ENCODE measurements around the gene XXYLT1. TPM values are rescaled to one million over a fixed set of nuclear protein-coding genes. Genes with fewer than 3 reads are reported as not detected.

XXYLT1 gene
- total and polyA plus RNA-seq, 10 donors: 2.7 to 22.3 (median 9.5) TPM

DNA sequence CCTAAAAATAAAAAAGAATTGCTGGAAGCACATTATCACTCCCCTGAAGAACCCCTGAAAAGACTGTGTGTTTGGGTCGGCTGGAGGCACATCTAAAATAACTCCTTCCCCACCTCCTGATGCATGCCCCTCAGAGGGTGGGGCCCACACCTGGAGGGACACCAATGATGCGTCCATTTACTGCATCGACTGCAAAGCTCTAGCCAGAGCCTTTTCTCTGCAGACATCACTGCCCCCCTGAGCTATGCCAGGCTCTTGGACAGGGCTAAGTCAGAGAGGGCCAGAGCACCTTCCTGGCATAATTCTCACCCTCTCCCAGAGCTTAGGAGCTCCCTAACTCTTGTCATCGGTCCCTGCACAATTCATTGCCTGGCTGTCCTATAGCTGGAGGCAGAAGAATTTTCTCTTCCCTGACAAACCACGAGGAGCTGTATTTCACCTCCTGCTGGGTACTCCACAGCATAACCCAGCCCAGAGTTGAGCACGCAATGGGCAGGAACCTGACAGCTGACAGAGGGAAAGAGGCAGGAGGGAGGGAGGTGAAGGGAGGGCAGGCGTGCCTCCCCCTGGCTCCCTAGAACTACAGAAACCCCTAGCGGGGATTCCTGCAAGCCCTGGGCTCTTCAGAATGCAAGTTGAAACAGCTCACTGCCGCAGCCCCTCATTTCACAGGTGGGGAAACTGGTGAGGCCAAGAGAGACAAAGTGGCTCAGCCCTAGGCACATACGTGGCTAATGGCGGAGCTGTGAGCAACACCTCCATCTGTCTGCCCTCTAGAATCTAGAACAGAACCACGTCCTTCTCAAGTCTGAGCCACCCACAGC, 46.6 kb downstream of the XXYLT1 start:
- Histone ChIP-seq H3K27me3 (replicated peaks in 1 of 7) (no peaks in the 10 kb centered on the region), H3K27ac (peak overlapping the region in 7 of 8 donors; percentile 2 to 76 (median 70)), H3K4me1 (peaks cover 6 to 51% (median 30%) of the 10 kb centered on the region in 6 donors), H3K4me3 (no peak overlapping the region), H3K36me3 (peaks cover 0 to 23% (median 0%) of the 10 kb centered on the region in 6 donors), H3K9me3 (no peaks in the 10 kb centered on the region)
- WGBS, 5 donors: 80 to 85% (median 84%) methylated on average over 12 of the region's 12 CpGs
- no peak for TF ChIP-seq POLR2AphosphoS5 (IDR thresholded peaks at IDR 0.05)
- TF ChIP-seq POLR2A (IDR thresholded peaks at IDR 0.05): no peak
- no peak for TF ChIP-seq CTCF (IDR thresholded peaks at IDR 0.05 in 8 of 11, conservative IDR thresholded peaks at IDR 0.05 in 3 of 11)
- DNase-seq: no peak
- intact Hi-C loops (cut with DNase I; ENCODE audit: low total_unique reads): no loop called here

- intact Hi-C loops (cut with DNase I; ENCODE audit: low total_unique reads): no loop called here
- TF ChIP-seq POLR2AphosphoS5 (IDR thresholded peaks at IDR 0.05) (no peak), POLR2A (IDR thresholded peaks at IDR 0.05) (no peak), CTCF (IDR thresholded peaks at IDR 0.05 in 8 of 11, conservative IDR thresholded peaks at IDR 0.05 in 3 of 11) (no peak)
- DNase-seq: no peak
- peak overlapping the region in 7 of 8 donors; percentile 3 to 76 (median 69) for H3K27ac ChIP-seq
- WGBS, 5 donors: 85 to 93% (median 89%) methylated on average over 10 to 15 of the region's 15 CpGs
- H3K36me3 ChIP-seq: peaks cover 0 to 23% (median 0%) of the 10 kb centered on the region in 6 donors
- H3K4me1 ChIP-seq: peaks cover 6 to 47% (median 29%) of the 10 kb centered on the region in 6 donors
- no peaks in the 10 kb centered on the region for H3K9me3 ChIP-seq
- H3K27me3 ChIP-seq (replicated peaks in 1 of 7): no peaks in the 10 kb centered on the region
- H3K4me3 ChIP-seq: no peak overlapping the region
These were observed 48.9 kb downstream of the XXYLT1 start for GRCh38 chr3:195221876-195222617.

GRCh38 chr3:195221015-195221853, 49.7 kb downstream of the XXYLT1 start:
- 62 to 70% (median 64%) methylated on average over 7 to 9 of the region's 9 CpGs for WGBS, 5 donors
- peaks cover 6 to 45% (median 27%) of the 10 kb centered on the region in 6 donors for H3K4me1 ChIP-seq
- intact Hi-C loops (cut with DNase I; ENCODE audit: low total_unique reads): no loop called here

More at GRCh38 chr3:195221015-195221853, 49.7 kb downstream of the XXYLT1 start:
- H3K27ac ChIP-seq: peak overlapping the region in 6 of 8 donors; percentile 26 to 76 (median 70)
- peaks cover 0 to 19% (median 0%) of the 10 kb centered on the region in 6 donors for H3K36me3 ChIP-seq
- TF ChIP-seq POLR2AphosphoS5 (IDR thresholded peaks at IDR 0.05) (peak in 2 of 3 donors; percentile 14 to 49), CTCF (IDR thresholded peaks at IDR 0.05 in 8 of 11, conservative IDR thresholded peaks at IDR 0.05 in 3 of 11) (no peak), POLR2A (IDR thresholded peaks at IDR 0.05) (no peak)
- no peaks in the 10 kb centered on the region for H3K9me3 ChIP-seq
- H3K27me3 ChIP-seq (replicated peaks in 1 of 7): no peaks in the 10 kb centered on the region
- H3K4me3 ChIP-seq: no peak overlapping the region
- peak; percentile 77 for DNase-seq

Measured in spleen (tissue), 11 donors.